LNCAP (cell line): Measurements from ENCODE around the gene ZSCAN18.

Experiments used
- TF ChIP-seq, protein P1 (sequence below): fragments of 450-650 bp; IDR thresholded peaks from 2 replicates; pipeline ENCODE4 v1.5.1; 2017; ENCODE audit warnings: mild to moderate bottlenecking

The ZSCAN18 gene

DNA sequence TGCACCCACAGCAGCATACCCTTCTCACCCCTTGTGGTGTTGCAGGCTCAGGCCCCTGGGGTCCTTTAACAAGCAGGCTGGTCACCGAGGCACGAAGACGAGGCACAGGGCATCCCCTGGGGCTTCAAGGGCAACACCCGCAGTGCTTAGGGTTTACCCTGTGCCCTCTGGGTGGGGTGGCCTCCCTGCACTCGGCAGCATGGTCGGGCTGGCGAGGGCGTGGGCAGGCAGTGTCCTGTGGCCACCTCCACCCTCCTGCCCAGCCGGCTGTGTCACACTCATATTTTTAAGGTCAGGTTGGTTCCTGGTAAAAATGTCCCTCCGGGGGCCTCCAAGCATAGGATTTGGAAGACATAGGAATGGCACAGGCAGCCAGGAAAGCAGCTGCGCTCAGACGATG is 50.4 kb downstream of the ZSCAN18 start:
- TF ChIP-seq, protein P1, sequence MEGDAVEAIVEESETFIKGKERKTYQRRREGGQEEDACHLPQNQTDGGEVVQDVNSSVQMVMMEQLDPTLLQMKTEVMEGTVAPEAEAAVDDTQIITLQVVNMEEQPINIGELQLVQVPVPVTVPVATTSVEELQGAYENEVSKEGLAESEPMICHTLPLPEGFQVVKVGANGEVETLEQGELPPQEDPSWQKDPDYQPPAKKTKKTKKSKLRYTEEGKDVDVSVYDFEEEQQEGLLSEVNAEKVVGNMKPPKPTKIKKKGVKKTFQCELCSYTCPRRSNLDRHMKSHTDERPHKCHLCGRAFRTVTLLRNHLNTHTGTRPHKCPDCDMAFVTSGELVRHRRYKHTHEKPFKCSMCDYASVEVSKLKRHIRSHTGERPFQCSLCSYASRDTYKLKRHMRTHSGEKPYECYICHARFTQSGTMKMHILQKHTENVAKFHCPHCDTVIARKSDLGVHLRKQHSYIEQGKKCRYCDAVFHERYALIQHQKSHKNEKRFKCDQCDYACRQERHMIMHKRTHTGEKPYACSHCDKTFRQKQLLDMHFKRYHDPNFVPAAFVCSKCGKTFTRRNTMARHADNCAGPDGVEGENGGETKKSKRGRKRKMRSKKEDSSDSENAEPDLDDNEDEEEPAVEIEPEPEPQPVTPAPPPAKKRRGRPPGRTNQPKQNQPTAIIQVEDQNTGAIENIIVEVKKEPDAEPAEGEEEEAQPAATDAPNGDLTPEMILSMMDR: no peak

DNA sequence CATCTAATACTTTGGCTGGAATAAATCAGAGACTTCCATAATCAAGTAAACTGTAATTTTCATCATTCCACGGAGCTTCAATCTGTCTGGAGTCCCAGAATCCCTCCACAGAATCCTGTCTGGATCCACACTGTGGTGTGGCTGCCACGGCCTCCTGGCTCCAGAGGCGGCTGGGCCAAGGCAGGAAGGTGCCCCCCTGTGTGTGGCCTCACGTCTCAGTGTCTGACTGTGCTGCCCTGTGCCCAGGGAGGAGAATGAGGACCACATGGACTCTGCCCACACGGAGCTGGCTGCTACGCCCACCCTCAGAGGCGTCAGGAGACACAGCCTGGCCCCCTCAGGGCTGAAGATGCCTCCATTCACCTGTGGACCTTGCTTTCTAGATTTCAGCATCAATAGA is 51.2 kb downstream of the ZSCAN18 start:
- TF ChIP-seq, protein P1: no peak

GRCh38 chr19:58045411-58046050 is 52.5 kb downstream of the ZSCAN18 start:
- TF ChIP-seq, protein P1: no peak

- TF ChIP-seq, protein P1: no peak
Observed at GRCh38 chr19:58044886-58045285, 53.1 kb downstream of the ZSCAN18 start.

DNA sequence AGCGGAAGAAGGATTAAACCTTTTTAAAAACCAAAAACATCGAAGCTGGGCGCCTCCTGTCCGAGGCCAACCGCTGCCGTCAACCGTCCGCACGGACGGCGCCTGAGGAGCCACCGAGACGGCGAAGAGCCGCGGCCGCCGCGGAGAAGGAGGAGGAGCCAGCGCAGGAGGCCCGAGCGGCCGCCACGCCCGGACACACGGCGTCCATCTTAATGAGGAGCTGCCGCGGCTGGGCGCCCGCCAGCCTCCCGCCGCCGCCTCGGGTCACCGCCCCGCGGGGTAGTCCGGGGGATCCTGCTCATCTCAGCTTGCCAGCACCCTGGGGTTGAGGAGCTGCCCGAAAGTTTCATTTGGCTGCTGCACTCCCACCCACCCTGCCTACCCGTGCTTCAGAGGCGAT is 53.6 kb downstream of the ZSCAN18 start:
- TF ChIP-seq, protein P1: no peak

DNA sequence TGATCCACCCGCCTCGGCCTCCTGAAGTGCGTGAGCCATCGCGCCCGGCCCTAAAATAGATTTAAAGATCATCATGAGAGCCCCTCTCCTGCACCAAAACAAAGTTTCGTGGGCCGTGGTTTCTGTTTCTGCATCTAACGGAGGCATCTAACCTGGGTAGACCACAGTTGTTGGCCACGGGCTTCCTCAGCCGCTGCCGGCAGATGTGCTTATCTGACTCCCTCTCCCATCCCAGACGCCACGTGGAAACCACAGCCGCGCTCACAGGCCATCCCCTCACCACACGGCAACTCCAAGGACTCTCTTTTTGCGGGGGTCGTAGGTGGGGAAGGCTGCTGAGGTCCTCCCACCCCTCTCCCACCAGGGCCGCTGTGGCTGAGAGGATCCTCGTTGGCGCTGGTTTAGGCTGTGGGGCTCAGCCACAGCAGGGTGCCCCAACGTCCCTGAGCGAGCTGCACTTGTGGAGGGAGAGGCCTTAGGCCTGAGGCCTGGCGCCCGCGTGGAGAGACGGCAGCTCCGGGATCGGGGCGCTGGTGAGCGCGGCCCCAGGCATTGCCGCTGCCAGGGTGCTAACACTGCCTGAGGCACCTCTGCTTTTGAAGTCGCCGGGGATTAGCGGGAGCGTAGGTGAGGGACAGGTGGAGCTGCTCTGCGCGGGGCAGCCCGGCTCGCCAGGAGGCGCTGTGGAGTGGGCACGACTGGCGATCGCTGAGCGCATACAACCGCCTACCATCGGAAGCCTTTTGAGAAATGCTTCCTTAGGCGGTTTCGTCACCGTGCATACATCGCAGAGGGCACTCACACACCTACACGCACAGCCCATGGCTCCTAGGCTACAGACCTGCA is 55.3 kb downstream of the ZSCAN18 start:
- TF ChIP-seq, protein P1: no peak

GRCh38 chr19:58040751-58041525 is 57.1 kb downstream of the ZSCAN18 start:
- TF ChIP-seq, protein P1: no peak
